Left ventricle myocardium inferior (tissue), 1 donor: ENCODE measurements around the gene DDX55. TPM values are rescaled to one million over a fixed set of nuclear protein-coding genes. Genes with fewer than 3 reads are reported as not detected.
A peak's percentile ranks its signal among the peaks of the same experiment; 100 is the strongest.

ENCODE experiments used
- DNase-seq: peaks from one replicate; pipeline ENCODE4 v3.0.0-alpha.2; 2020
- H3K27ac ChIP-seq: fragments of 200-600 bp; replicated peaks from 2 replicates; pipeline ENCODE4 v1.8.0; 2021
- H3K27me3 ChIP-seq: fragments of 200-600 bp; 2 replicates; pipeline ENCODE4 v1.8.0; 2021; ENCODE audit warnings: low read depth
- H3K36me3 ChIP-seq: fragments of 200-600 bp; 2 replicates; pipeline ENCODE4 v1.8.0; 2021
- H3K4me1 ChIP-seq: fragments of 200-600 bp; 2 replicates; pipeline ENCODE4 v1.8.0; 2021
- H3K4me3 ChIP-seq: fragments of 200-600 bp; 2 replicates; pipeline ENCODE4 v1.8.0; 2021; ENCODE audit warnings: mild to moderate bottlenecking, moderate library complexity
- H3K9me3 ChIP-seq: fragments of 200-600 bp; replicated peaks from 2 replicates; pipeline ENCODE4 v1.8.0; 2021
- intact Hi-C: fragments of 100-400 bp; cut with micrococcal nuclease; formaldehyde crosslinking; loops from one replicate; pipeline ENCODE4 v1.11.0; 2022
- total RNA-seq: library from RNA; stranded (reverse); fragmentation: NEBNext Ultra II Directional; extraction: Animal tissue kit (Norgen Biotek cat#: 25700); gene quantifications from one replicate; pipeline ENCODE4 v1.2.1, GENCODE V29; 2021
- TF ChIP-seq, protein P1 (sequence below): fragments of 200-600 bp; IDR thresholded peaks from 2 replicates; pipeline ENCODE4 v1.8.0; 2021; ENCODE audit warnings: antibody characterized with exemption, mild to moderate bottlenecking, borderline replicate concordance
- donor health status: DM: no; HTN: yes; CAD: no; lungs with severe emphysema.

The DDX55 gene
- total RNA-seq, 1 donor from 2014 or later: 5.3 TPM

DNA sequence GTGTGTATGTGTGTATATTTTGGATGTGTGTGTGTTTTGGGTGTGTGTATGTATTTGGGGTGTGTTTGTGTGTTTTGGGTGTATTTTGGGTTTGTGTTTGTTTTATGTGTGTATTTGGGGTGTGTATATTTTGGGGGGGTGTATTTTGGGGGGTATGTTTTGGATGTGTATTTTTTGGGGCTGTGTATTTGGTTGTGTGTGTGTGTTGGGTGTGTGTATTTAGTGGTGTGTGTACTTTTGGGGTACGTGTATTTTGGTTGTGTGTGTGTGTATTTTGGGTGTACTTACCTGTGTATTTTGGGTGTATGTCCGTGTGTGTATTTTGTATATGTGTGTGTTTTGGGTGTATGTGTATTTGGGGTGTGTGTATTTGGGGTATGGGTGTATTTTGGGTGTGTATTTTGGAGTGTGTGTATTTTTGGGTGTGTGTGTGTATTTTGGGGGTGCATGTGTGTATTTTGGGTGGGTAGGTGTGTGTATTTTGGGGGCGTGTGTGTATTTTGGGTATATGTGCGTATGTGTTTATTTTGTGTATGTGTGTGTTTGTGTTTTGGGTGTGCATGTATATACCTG lies 52.3 kb downstream of the DDX55 start:
- TF ChIP-seq, protein P1, sequence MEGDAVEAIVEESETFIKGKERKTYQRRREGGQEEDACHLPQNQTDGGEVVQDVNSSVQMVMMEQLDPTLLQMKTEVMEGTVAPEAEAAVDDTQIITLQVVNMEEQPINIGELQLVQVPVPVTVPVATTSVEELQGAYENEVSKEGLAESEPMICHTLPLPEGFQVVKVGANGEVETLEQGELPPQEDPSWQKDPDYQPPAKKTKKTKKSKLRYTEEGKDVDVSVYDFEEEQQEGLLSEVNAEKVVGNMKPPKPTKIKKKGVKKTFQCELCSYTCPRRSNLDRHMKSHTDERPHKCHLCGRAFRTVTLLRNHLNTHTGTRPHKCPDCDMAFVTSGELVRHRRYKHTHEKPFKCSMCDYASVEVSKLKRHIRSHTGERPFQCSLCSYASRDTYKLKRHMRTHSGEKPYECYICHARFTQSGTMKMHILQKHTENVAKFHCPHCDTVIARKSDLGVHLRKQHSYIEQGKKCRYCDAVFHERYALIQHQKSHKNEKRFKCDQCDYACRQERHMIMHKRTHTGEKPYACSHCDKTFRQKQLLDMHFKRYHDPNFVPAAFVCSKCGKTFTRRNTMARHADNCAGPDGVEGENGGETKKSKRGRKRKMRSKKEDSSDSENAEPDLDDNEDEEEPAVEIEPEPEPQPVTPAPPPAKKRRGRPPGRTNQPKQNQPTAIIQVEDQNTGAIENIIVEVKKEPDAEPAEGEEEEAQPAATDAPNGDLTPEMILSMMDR: no peak
- peaks cover 19% of the 10 kb centered on the region for H3K4me1 ChIP-seq
- no peaks in the 10 kb centered on the region for H3K9me3 ChIP-seq
- intact Hi-C loops: no loop called here
- no peak for DNase-seq
- no peaks in the 10 kb centered on the region for H3K27me3 ChIP-seq
- no peak overlapping the region for H3K4me3 ChIP-seq
- no peak overlapping the region for H3K27ac ChIP-seq
- peaks cover 59% of the 10 kb centered on the region for H3K36me3 ChIP-seq

GRCh38 chr12:123655420-123655819 lies 53.5 kb downstream of the DDX55 start:
- TF ChIP-seq, protein P1: no peak
- intact Hi-C loops: no loop called here
- Histone ChIP-seq H3K9me3 (no peaks in the 10 kb centered on the region), H3K4me3 (no peak overlapping the region), H3K36me3 (peaks cover 58% of the 10 kb centered on the region), H3K4me1 (peaks cover 19% of the 10 kb centered on the region), H3K27ac (peak overlapping the region; percentile 52), H3K27me3 (no peaks in the 10 kb centered on the region)
- peak; percentile 55 for DNase-seq

- TF ChIP-seq, protein P1: no peak
- Histone ChIP-seq H3K9me3 (no peaks in the 10 kb centered on the region), H3K4me1 (peaks cover 19% of the 10 kb centered on the region), H3K36me3 (peaks cover 58% of the 10 kb centered on the region), H3K27me3 (no peaks in the 10 kb centered on the region), H3K27ac (peak overlapping the region; percentile 52), H3K4me3 (no peak overlapping the region)
- DNase-seq: no peak
- intact Hi-C loops: no loop called here
Measured at GRCh38 chr12:123656392-123656791, 54.5 kb downstream of the DDX55 start.

DNA sequence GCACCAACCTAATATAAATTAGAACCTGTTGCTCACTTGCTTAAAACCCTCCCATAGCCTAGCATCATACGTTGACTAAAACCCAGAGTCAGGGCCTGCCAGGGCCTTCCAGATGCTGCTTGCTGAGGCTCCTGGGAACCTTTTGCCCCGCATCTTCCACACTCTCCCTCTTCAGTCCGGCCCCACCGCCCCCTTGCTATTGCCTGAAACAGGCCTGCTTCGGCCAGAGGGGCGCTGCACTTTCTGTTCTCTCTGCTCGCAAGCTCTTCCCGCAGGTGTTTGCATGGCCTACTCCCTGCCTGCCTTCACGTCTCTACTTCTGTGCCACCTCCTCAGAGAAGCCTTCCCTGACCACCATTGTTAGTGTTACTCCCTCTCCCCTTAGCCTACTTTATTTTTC lies 55.3 kb downstream of the DDX55 start:
- Histone ChIP-seq H3K4me3 (no peak overlapping the region), H3K9me3 (no peaks in the 10 kb centered on the region), H3K4me1 (peaks cover 19% of the 10 kb centered on the region), H3K36me3 (peaks cover 51% of the 10 kb centered on the region), H3K27me3 (no peaks in the 10 kb centered on the region), H3K27ac (no peak overlapping the region)
- DNase-seq: no peak
- TF ChIP-seq, protein P1: no peak
- intact Hi-C loops: no loop called here

GRCh38 chr12:123659996-123660727 lies 58.3 kb downstream of the DDX55 start:
- H3K27ac ChIP-seq: no peak overlapping the region

More at GRCh38 chr12:123659996-123660727, 58.3 kb downstream of the DDX55 start:
- Histone ChIP-seq H3K4me1 (peaks cover 13% of the 10 kb centered on the region), H3K27me3 (no peaks in the 10 kb centered on the region), H3K4me3 (no peak overlapping the region), H3K9me3 (no peaks in the 10 kb centered on the region), H3K36me3 (peaks cover 44% of the 10 kb centered on the region)
- DNase-seq: no peak
- TF ChIP-seq, protein P1: no peak
- intact Hi-C loops: no loop called here
